Stimulated activated CD8-positive, alpha-beta memory T cell treated with anti-CD3 and anti-CD28 coated beads, Interleukin-2, amount 100 ng/mL, for 48 hours (primary cell): ENCODE measurements around the gene MRPS18B.

Experiments
- DNase-seq, 2 donors: peaks; one replicate each; pipeline ENCODE4 v3.0.0-alpha.2; 2020; ENCODE audit warnings: low read depth in 2 of 2

MRPS18B gene

GRCh38 chr6:30617565-30618269 lies at the start of gene MRPS18B:
MRPS18B (plus strand) TSS chr6:30617840; CDS start chr6:30617866, 26 bp downstream.
- peak; percentile 91 to 94 for DNase-seq

- DNase-seq = no peak
Observed at GRCh38 chr6:30568245-30568644, 49.4 kb upstream of the MRPS18B start.

GRCh38 chr6:30570263-30570662 lies 47.4 kb upstream of the MRPS18B start:
- DNase-seq = no peak

GRCh38 chr6:30570740-30571074 lies 46.9 kb upstream of the MRPS18B start:
- DNase-seq = no peak

- DNase-seq = peak; percentile 100
Observed at GRCh38 chr6:30571075-30571761, 46.4 kb upstream of the MRPS18B start, which contains the start of gene ABCF1. ABCF1 (plus strand) TSS chr6:30571442; CDS start chr6:30571488, 46 bp downstream.

GRCh38 chr6:30571762-30572082 lies 45.9 kb upstream of the MRPS18B start:
- DNase-seq = no peak

GRCh38 chr6:30572148-30572547 lies 45.5 kb upstream of the MRPS18B start:
- DNase-seq = no peak

- no peak for DNase-seq
Observed at GRCh38 chr6:30573113-30573512, 44.5 kb upstream of the MRPS18B start.

- no peak for DNase-seq
Observed at GRCh38 chr6:30578051-30578450, 39.6 kb upstream of the MRPS18B start.

GRCh38 chr6:30583921-30584320 lies 33.7 kb upstream of the MRPS18B start:
- no peak for DNase-seq

GRCh38 chr6:30589754-30590358 lies 27.8 kb upstream of the MRPS18B start:
- no peak for DNase-seq

- DNase-seq = no peak
Observed at GRCh38 chr6:30590509-30590908, 27.1 kb upstream of the MRPS18B start.

- DNase-seq = no peak
Observed at GRCh38 chr6:30591008-30591407, 26.6 kb upstream of the MRPS18B start.

- DNase-seq = no peak
Observed at GRCh38 chr6:30592287-30592686, 25.4 kb upstream of the MRPS18B start.

GRCh38 chr6:30597315-30598144 lies 20.1 kb upstream of the MRPS18B start:
- peak; percentile 52 to 77 for DNase-seq

GRCh38 chr6:30598912-30599624 lies 18.6 kb upstream of the MRPS18B start:
- no peak for DNase-seq

GRCh38 chr6:30599625-30600324 lies 17.9 kb upstream of the MRPS18B start:
- no peak for DNase-seq

- no peak for DNase-seq
Observed at GRCh38 chr6:30600451-30600961, 17.1 kb upstream of the MRPS18B start.

- no peak for DNase-seq
Observed at GRCh38 chr6:30601436-30601814, 16.2 kb upstream of the MRPS18B start.

GRCh38 chr6:30601815-30602641 lies 15.6 kb upstream of the MRPS18B start:
- DNase-seq = no peak
